Measurements from ENCODE around the gene VWA2. TPM values are rescaled to one million over a fixed set of nuclear protein-coding genes. Genes with fewer than 3 reads are reported as not detected.
A peak's percentile ranks its signal among the peaks of the same experiment; 100 is the strongest.

The VWA2 gene, protein sequence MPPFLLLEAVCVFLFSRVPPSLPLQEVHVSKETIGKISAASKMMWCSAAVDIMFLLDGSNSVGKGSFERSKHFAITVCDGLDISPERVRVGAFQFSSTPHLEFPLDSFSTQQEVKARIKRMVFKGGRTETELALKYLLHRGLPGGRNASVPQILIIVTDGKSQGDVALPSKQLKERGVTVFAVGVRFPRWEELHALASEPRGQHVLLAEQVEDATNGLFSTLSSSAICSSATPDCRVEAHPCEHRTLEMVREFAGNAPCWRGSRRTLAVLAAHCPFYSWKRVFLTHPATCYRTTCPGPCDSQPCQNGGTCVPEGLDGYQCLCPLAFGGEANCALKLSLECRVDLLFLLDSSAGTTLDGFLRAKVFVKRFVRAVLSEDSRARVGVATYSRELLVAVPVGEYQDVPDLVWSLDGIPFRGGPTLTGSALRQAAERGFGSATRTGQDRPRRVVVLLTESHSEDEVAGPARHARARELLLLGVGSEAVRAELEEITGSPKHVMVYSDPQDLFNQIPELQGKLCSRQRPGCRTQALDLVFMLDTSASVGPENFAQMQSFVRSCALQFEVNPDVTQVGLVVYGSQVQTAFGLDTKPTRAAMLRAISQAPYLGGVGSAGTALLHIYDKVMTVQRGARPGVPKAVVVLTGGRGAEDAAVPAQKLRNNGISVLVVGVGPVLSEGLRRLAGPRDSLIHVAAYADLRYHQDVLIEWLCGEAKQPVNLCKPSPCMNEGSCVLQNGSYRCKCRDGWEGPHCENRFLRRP
- under 1 TPM in 4 of 6 experiments, not detected in 2; 0.06 to 0.14 (median 0.09) TPM for total RNA-seq
- long read RNA-seq: 0 reads

- TF ChIP-seq, protein P1, sequence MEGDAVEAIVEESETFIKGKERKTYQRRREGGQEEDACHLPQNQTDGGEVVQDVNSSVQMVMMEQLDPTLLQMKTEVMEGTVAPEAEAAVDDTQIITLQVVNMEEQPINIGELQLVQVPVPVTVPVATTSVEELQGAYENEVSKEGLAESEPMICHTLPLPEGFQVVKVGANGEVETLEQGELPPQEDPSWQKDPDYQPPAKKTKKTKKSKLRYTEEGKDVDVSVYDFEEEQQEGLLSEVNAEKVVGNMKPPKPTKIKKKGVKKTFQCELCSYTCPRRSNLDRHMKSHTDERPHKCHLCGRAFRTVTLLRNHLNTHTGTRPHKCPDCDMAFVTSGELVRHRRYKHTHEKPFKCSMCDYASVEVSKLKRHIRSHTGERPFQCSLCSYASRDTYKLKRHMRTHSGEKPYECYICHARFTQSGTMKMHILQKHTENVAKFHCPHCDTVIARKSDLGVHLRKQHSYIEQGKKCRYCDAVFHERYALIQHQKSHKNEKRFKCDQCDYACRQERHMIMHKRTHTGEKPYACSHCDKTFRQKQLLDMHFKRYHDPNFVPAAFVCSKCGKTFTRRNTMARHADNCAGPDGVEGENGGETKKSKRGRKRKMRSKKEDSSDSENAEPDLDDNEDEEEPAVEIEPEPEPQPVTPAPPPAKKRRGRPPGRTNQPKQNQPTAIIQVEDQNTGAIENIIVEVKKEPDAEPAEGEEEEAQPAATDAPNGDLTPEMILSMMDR (IDR thresholded peaks at IDR 0.05): peak in 3 of 4 donors; percentile 13 to 36 (median 21)
- no peak for TF ChIP-seq POLR2A (IDR thresholded peaks at IDR 0.05)
- H3K36me3 ChIP-seq: no peaks in the 10 kb centered on the region
- peaks cover 5 to 8% of the 10 kb centered on the region in 2 donors for H3K27me3 ChIP-seq
- WGBS (ENCODE audit: insufficient coverage, low coverage, low lambda C conversion rate, missing lambda C conversion rate): 3% methylated on average over 24 of the region's 79 CpGs
- peak within 1 kb of the TSS; percentile 13 to 36 (median 16) for H3K4me3 ChIP-seq
- no peaks in the 10 kb centered on the region for H3K9me3 ChIP-seq
- H3K27ac ChIP-seq: no peak within 1 kb of the TSS
- H3K4me1 ChIP-seq: peaks cover 0 to 11% (median 0%) of the 10 kb centered on the region in 4 donors
- DNase-seq (peak; percentile 52 to 65 (median 56)), ATAC-seq (peak; percentile 71 to 79 (median 76))
- intact Hi-C loops (cut with DNase I): no loop called here
These were observed at the start of gene VWA2 for GRCh38 chr10:114239117-114239993. TSS of gene VWA2 (plus strand) at chr10:114239254. CDS start at chr10:114248714, 9,460 bp downstream.

DNA sequence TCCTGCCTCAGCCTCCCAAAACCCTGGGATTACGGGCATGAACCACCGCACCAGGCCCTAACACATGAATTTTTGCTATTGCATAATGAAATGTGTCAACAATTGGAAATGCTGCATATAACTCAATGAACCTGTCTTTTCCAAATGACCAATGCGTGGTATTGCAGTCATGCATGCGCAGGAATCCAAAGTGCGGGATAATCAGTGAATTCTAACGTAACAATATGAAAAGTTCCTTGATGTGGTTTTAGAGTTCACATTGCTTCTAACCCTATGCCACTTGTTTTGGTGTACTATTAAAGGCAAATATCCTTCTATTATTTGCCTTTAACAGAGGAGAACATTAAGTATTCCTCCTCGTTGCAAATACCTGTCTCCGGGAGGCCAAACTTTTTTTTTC lies 49.4 kb upstream of the VWA2 start:
- WGBS (ENCODE audit: insufficient coverage, low coverage, low lambda C conversion rate, missing lambda C conversion rate): 89% methylated on average over 8 of the region's 8 CpGs
- no peak for ATAC-seq
- TF ChIP-seq, protein P1 (IDR thresholded peaks at IDR 0.05): no peak
- TF ChIP-seq POLR2A (IDR thresholded peaks at IDR 0.05): no peak

GRCh38 chr10:114195079-114195478 lies 44.0 kb upstream of the VWA2 start:
- TF ChIP-seq, protein P1 (IDR thresholded peaks at IDR 0.05): no peak
- TF ChIP-seq POLR2A (IDR thresholded peaks at IDR 0.05): no peak
- WGBS (ENCODE audit: insufficient coverage, low coverage, low lambda C conversion rate, missing lambda C conversion rate): 52% methylated on average over 2 of the region's 2 CpGs
- no peak overlapping the region for H3K27ac ChIP-seq
- H3K27me3 ChIP-seq: no peaks in the 10 kb centered on the region
- no peaks in the 10 kb centered on the region for H3K36me3 ChIP-seq
- no peaks in the 10 kb centered on the region for H3K4me1 ChIP-seq
- no peaks in the 10 kb centered on the region for H3K9me3 ChIP-seq
- no peak overlapping the region for H3K4me3 ChIP-seq
- ATAC-seq (no peak), DNase-seq (no peak)
- intact Hi-C loops (cut with DNase I): no loop called here

More for the DNA sequence above, 49.4 kb upstream of the VWA2 start:
- intact Hi-C loops (cut with DNase I): no loop called here
- Histone ChIP-seq H3K4me1 (no peaks in the 10 kb centered on the region), H3K27me3 (no peaks in the 10 kb centered on the region), H3K9me3 (no peaks in the 10 kb centered on the region), H3K27ac (no peak overlapping the region), H3K4me3 (no peak overlapping the region), H3K36me3 (no peaks in the 10 kb centered on the region)
- no peak for DNase-seq

DNA sequence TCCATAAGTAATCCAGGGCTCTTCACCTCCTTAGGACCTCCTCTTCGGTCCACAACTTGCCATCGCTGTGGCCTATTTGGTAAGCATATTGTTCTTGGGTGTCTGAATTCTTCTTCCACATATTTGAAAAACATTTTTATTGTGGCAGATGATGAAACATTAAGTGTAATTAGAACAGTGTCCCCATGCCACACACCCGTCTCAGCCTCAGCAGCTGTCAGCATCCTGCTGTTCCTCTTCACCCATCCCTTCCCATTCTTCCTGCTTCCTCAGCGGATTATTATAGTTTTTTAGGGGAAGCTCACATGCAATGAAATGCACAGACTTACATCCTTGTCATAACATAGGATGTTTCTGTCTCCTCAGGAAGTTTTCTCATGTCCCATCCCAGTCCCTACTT lies 39.8 kb upstream of the VWA2 start:
- Histone ChIP-seq H3K36me3 (no peaks in the 10 kb centered on the region), H3K27me3 (no peaks in the 10 kb centered on the region), H3K4me1 (no peaks in the 10 kb centered on the region), H3K27ac (no peak overlapping the region), H3K4me3 (no peak overlapping the region), H3K9me3 (no peaks in the 10 kb centered on the region)
- ATAC-seq: no peak
- intact Hi-C loops (cut with DNase I): no loop called here
- TF ChIP-seq, protein P1 (IDR thresholded peaks at IDR 0.05): no peak
- no peak for TF ChIP-seq POLR2A (IDR thresholded peaks at IDR 0.05)
- DNase-seq: no peak
- 67% methylated on average over 4 of the region's 4 CpGs for WGBS (ENCODE audit: insufficient coverage, low coverage, low lambda C conversion rate, missing lambda C conversion rate)
